HEK293 (cell line): ENCODE results near the gene NFIX.
A peak's percentile ranks its signal among the peaks of the same experiment; 100 is the strongest.

Experiments
- ATF2 ChIP-seq: fragments of 450-650 bp; formaldehyde crosslinking; IDR thresholded peaks from 2 replicates; pipeline ENCODE4 v1.5.1; 2016; ENCODE audit warnings: missing biosample characterization, missing genetic modification characterization, low read depth
- BCL6B ChIP-seq: fragments of 450-650 bp; formaldehyde crosslinking; IDR thresholded peaks from 2 replicates; pipeline ENCODE4 v1.5.1; 2017; ENCODE audit warnings: missing biosample characterization, missing genetic modification characterization
- CTCF ChIP-seq: fragments of 450-650 bp; formaldehyde crosslinking; IDR thresholded peaks from 2 replicates; pipeline ENCODE4 v1.5.1; 2016; ENCODE audit warnings: missing biosample characterization, missing genetic modification characterization
- GFI1B ChIP-seq: fragments of 450-650 bp; formaldehyde crosslinking; IDR thresholded peaks from 2 replicates; pipeline ENCODE4 v1.5.1; 2016; ENCODE audit warnings: missing biosample characterization, missing genetic modification characterization
- HOXA7 ChIP-seq: sonication (generic); formaldehyde crosslinking; IDR thresholded peaks from 2 replicates; pipeline ENCODE4 v1.8.1; 2022; ENCODE audit warnings: missing genetic modification reagents, borderline replicate concordance
- KLF7 ChIP-seq: fragments of 450-650 bp; formaldehyde crosslinking; IDR thresholded peaks from 2 replicates; pipeline ENCODE4 v1.5.1; 2016; ENCODE audit warnings: missing biosample characterization, missing genetic modification characterization, borderline replicate concordance
- KLF9 ChIP-seq: fragments of 450-650 bp; formaldehyde crosslinking; IDR thresholded peaks from 2 replicates; pipeline ENCODE4 v1.5.1; 2016; ENCODE audit warnings: missing biosample characterization, missing genetic modification characterization, low read depth
- PRDM4 ChIP-seq: fragments of 450-650 bp; formaldehyde crosslinking; IDR thresholded peaks from 2 replicates; pipeline ENCODE4 v1.5.1; 2017; ENCODE audit warnings: missing biosample characterization, missing genetic modification characterization
- SCRT1 ChIP-seq: fragments of 450-650 bp; formaldehyde crosslinking; IDR thresholded peaks from 2 replicates; pipeline ENCODE4 v1.5.1; 2016; ENCODE audit warnings: missing biosample characterization, missing genetic modification characterization, borderline replicate concordance
- YY2 ChIP-seq: fragments of 450-650 bp; formaldehyde crosslinking; IDR thresholded peaks from 2 replicates; pipeline ENCODE4 v1.5.1; 2016; ENCODE audit warnings: missing biosample characterization, missing genetic modification characterization
- ZEB2 ChIP-seq: fragments of 450-650 bp; formaldehyde crosslinking; IDR thresholded peaks from 2 replicates; pipeline ENCODE4 v1.5.1; 2016; ENCODE audit warnings: missing biosample characterization, missing genetic modification characterization
- ZFP37 ChIP-seq: fragments of 450-650 bp; formaldehyde crosslinking; IDR thresholded peaks from 2 replicates; pipeline ENCODE4 v1.5.1; 2016; ENCODE audit warnings: missing biosample characterization, missing genetic modification characterization
- ZNF18 ChIP-seq: fragments of 450-650 bp; formaldehyde crosslinking; IDR thresholded peaks from 2 replicates; pipeline ENCODE4 v1.5.1; 2016; ENCODE audit warnings: missing biosample characterization, missing genetic modification characterization
- ZNF214 ChIP-seq: fragments of 450-650 bp; formaldehyde crosslinking; IDR thresholded peaks from 2 replicates; pipeline ENCODE4 v1.5.1; 2017; ENCODE audit warnings: missing biosample characterization, mild to moderate bottlenecking, missing genetic modification characterization, borderline replicate concordance
- ZNF221 ChIP-seq: fragments of 450-650 bp; formaldehyde crosslinking; IDR thresholded peaks from 2 replicates; pipeline ENCODE4 v1.5.1; 2017; ENCODE audit warnings: missing biosample characterization, missing genetic modification characterization, borderline replicate concordance
- ZNF223 ChIP-seq: fragments of 450-650 bp; formaldehyde crosslinking; IDR thresholded peaks from 2 replicates; pipeline ENCODE4 v1.5.1; 2016; ENCODE audit warnings: missing biosample characterization, missing genetic modification characterization
- ZNF266 ChIP-seq: fragments of 450-650 bp; formaldehyde crosslinking; IDR thresholded peaks from 2 replicates; pipeline ENCODE4 v1.5.1; 2016; ENCODE audit warnings: missing biosample characterization, missing genetic modification characterization, low read depth
- ZNF514 ChIP-seq: fragments of 450-650 bp; formaldehyde crosslinking; IDR thresholded peaks from 2 replicates; pipeline ENCODE4 v1.5.1; 2016; ENCODE audit warnings: missing biosample characterization, missing genetic modification characterization
- ZNF518A ChIP-seq: fragments of 450-650 bp; formaldehyde crosslinking; conservative IDR thresholded peaks from 2 replicates; pipeline ENCODE4 v1.5.1; 2016; ENCODE audit warnings: low read depth, missing biosample characterization, missing genetic modification characterization
- ZNF529 ChIP-seq: fragments of 450-650 bp; formaldehyde crosslinking; IDR thresholded peaks from 2 replicates; pipeline ENCODE4 v1.5.1; 2017; ENCODE audit warnings: missing genetic modification characterization, missing biosample characterization; ENCODE audit not compliant: insufficient replicate concordance
- ZNF555 ChIP-seq: fragments of 450-650 bp; formaldehyde crosslinking; conservative IDR thresholded peaks from 2 replicates; pipeline ENCODE4 v1.5.1; 2017; ENCODE audit warnings: missing biosample characterization, mild to moderate bottlenecking, missing genetic modification characterization, inconsistent platforms
- ZNF558 ChIP-seq: fragments of 450-650 bp; formaldehyde crosslinking; IDR thresholded peaks from 2 replicates; pipeline ENCODE4 v1.5.1; 2016; ENCODE audit warnings: missing biosample characterization, missing genetic modification characterization
- ZNF623 ChIP-seq: fragments of 450-650 bp; formaldehyde crosslinking; IDR thresholded peaks from 2 replicates; pipeline ENCODE4 v1.5.1; 2016; ENCODE audit warnings: missing biosample characterization, missing genetic modification characterization
- ZNF624 ChIP-seq: fragments of 450-650 bp; formaldehyde crosslinking; IDR thresholded peaks from 2 replicates; pipeline ENCODE4 v1.5.1; 2017; ENCODE audit warnings: missing biosample characterization, missing genetic modification characterization
- ZNF792 ChIP-seq: fragments of 450-650 bp; formaldehyde crosslinking; IDR thresholded peaks from 2 replicates; pipeline ENCODE4 v1.5.1; 2016; ENCODE audit warnings: missing biosample characterization, missing genetic modification characterization
- ZSCAN16 ChIP-seq: fragments of 450-650 bp; formaldehyde crosslinking; IDR thresholded peaks from 2 replicates; pipeline ENCODE4 v1.5.1; 2016; ENCODE audit warnings: missing biosample characterization, missing genetic modification characterization

The NFIX gene

GRCh38 chr19:12965017-12965811 is 30.1 kb upstream of the NFIX start (continued):
- TF ChIP-seq GFI1B (tag by site-specific recombination) (no peak), YY2 (no peak), ATF2 (tag by site-specific recombination) (no peak), ZSCAN16 (peak; percentile 39; the same call in 1 of the 2 replicates), ZNF514 (tag by site-specific recombination) (no peak), ZNF792 (tag by site-specific recombination) (no peak), ZNF624 (no peak), ZNF266 (no peak), ZNF18 (tag by site-specific recombination) (peak; percentile 98), HOXA7 (no peak), SCRT1 (tag by site-specific recombination) (no peak), ZEB2 (tag by site-specific recombination) (peak; percentile 89), ZNF623 (tag by site-specific recombination) (no peak), BCL6B (tag by site-specific recombination) (no peak), ZNF529 (tag by site-specific recombination) (no peak), ZNF221 (tag by site-specific recombination) (no peak), ZNF518A (tag by site-specific recombination) (no peak), ZNF223 (no peak), ZNF214 (tag by site-specific recombination) (no peak), ZNF555 (tag by site-specific recombination) (no peak), PRDM4 (tag by site-specific recombination) (no peak; the same call in none of the 2 replicates), KLF7 (no peak; the same call in none of the 2 replicates), KLF9 (tag by site-specific recombination) (peak; percentile 82), CTCF (tag by site-specific recombination) (peak; percentile 100), ZFP37 (tag by site-specific recombination) (peak; percentile 55; the same call in 1 of the 2 replicates), ZNF558 (tag by site-specific recombination) (no peak)
